Smooth muscle cell (in vitro differentiated cells): ENCODE results near the gene SERPINB1. TPM values are rescaled to one million over a fixed set of nuclear protein-coding genes. Genes with fewer than 3 reads are reported as not detected.

ENCODE experiments used
- DNase-seq: peaks from one replicate; lab custom pipeline; 2025; ENCODE audit not compliant: unreplicated experiment; lab: John Stamatoyannopoulos, UW
- H2AFZ ChIP-seq: fragments of 200-600 bp; sonication (generic); 2 replicates; pipeline ENCODE4 v1.6.0; 2016; ENCODE audit warnings: antibody characterized with exemption, low read depth, mild to moderate bottlenecking
- H3F3A ChIP-seq: fragments of 200-600 bp; sonication (generic); 2 replicates; pipeline ENCODE4 v1.6.0; 2017; ENCODE audit warnings: antibody characterized with exemption, low read depth
- H3K27ac ChIP-seq: fragments of 200-600 bp; sonication (generic); 2 replicates; pipeline ENCODE4 v1.5.1; 2016; ENCODE audit warnings: low read depth, mild to moderate bottlenecking
- H3K27me3 ChIP-seq: fragments of 200-600 bp; sonication (generic); 2 replicates; pipeline ENCODE4 v1.6.1; 2016; ENCODE audit warnings: low read depth, mild to moderate bottlenecking
- H3K36me3 ChIP-seq: fragments of 200-600 bp; sonication (generic); 2 replicates; pipeline ENCODE4 v1.5.1; 2016; ENCODE audit warnings: low read depth
- H3K4me1 ChIP-seq: fragments of 200-600 bp; sonication (generic); 2 replicates; pipeline ENCODE4 v1.5.1; 2016; ENCODE audit warnings: low read depth
- H3K4me2 ChIP-seq: fragments of 200-600 bp; sonication (generic); 2 replicates; pipeline ENCODE4 v1.6.0; 2016; ENCODE audit warnings: mild to moderate bottlenecking
- H3K4me3 ChIP-seq: fragments of 200-600 bp; sonication (generic); 2 replicates; pipeline ENCODE4 v1.5.1; 2016; ENCODE audit warnings: mild to moderate bottlenecking
- H3K79me2 ChIP-seq: fragments of 200-600 bp; sonication (generic); 2 replicates; pipeline ENCODE4 v1.6.0; 2016; ENCODE audit warnings: low read depth, mild to moderate bottlenecking
- H3K9ac ChIP-seq: fragments of 200-600 bp; sonication (generic); 2 replicates; pipeline ENCODE4 v1.6.0; 2016; ENCODE audit warnings: low read depth
- H3K9me3 ChIP-seq: fragments of 200-600 bp; sonication (generic); replicated peaks from 2 replicates; pipeline ENCODE4 v1.5.1; 2016; ENCODE audit warnings: low read depth
- H4K20me1 ChIP-seq: fragments of 200-600 bp; sonication (generic); 2 replicates; pipeline ENCODE4 v1.6.0; 2016; ENCODE audit warnings: low read depth
- WGBS: methylation state at CpG from one replicate; pipeline ENCODE4 v1.1.7; 2016; ENCODE audit warnings: low lambda C conversion rate; 5-methylcytosine and 5-hydroxymethylcytosine counted together
- polyA plus RNA-seq: library from polyadenylated mRNA; unstranded; fragments of >200 nt; fragmentation: Nextera tagmentation; extraction: Ambion mirVana; gene quantifications from 2 replicates; pipeline ENCODE4 v1.2.1, GENCODE V29; 2016
- total RNA-seq: library from RNA; depleted of rRNA; stranded (reverse); fragments of >200 nt; gene quantifications from 2 replicates; pipeline ENCODE4 v1.2.3, GENCODE V29; 2014
- TF ChIP-seq, protein P1 (sequence below): fragments of 200-600 bp; sonication (generic); IDR thresholded peaks from 2 replicates; pipeline ENCODE4 v1.5.1; 2017; ENCODE audit warnings: borderline replicate concordance, mild to moderate bottlenecking, antibody characterized with exemption; ENCODE audit not compliant: insufficient read depth, poor library complexity, severe bottlenecking

Gene SERPINB1
- total and polyA plus RNA-seq, 2 experiments from 2014 or later: 10.5 to 17.7 TPM

GRCh38 chr6:2877960-2878359, 36.3 kb upstream of the SERPINB1 start:
- Histone ChIP-seq H3K36me3 (no peaks in the 10 kb centered on the region), H3K9ac (no peak overlapping the region), H3K79me2 (no peaks in the 10 kb centered on the region), H3K4me3 (no peak overlapping the region), H3F3A (no peaks in the 10 kb centered on the region), H3K4me1 (peaks cover 13% of the 10 kb centered on the region), H3K27me3 (no peaks in the 10 kb centered on the region), H3K27ac (no peak overlapping the region), H2AFZ (no peak overlapping the region), H4K20me1 (no peaks in the 10 kb centered on the region), H3K9me3 (no peaks in the 10 kb centered on the region), H3K4me2 (no peak overlapping the region)
- WGBS: 82% methylated on average over 2 of the region's 2 CpGs
- DNase-seq: no peak
- TF ChIP-seq, protein P1, sequence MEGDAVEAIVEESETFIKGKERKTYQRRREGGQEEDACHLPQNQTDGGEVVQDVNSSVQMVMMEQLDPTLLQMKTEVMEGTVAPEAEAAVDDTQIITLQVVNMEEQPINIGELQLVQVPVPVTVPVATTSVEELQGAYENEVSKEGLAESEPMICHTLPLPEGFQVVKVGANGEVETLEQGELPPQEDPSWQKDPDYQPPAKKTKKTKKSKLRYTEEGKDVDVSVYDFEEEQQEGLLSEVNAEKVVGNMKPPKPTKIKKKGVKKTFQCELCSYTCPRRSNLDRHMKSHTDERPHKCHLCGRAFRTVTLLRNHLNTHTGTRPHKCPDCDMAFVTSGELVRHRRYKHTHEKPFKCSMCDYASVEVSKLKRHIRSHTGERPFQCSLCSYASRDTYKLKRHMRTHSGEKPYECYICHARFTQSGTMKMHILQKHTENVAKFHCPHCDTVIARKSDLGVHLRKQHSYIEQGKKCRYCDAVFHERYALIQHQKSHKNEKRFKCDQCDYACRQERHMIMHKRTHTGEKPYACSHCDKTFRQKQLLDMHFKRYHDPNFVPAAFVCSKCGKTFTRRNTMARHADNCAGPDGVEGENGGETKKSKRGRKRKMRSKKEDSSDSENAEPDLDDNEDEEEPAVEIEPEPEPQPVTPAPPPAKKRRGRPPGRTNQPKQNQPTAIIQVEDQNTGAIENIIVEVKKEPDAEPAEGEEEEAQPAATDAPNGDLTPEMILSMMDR: no peak

GRCh38 chr6:2877057-2877882, 35.6 kb upstream of the SERPINB1 start:
- H3K27me3 ChIP-seq: no peaks in the 10 kb centered on the region
- H3K4me2 ChIP-seq: peak overlapping the region; percentile 98
- H3K4me1 ChIP-seq: peaks cover 13% of the 10 kb centered on the region
- H3K4me3 ChIP-seq: no peak overlapping the region
- no peaks in the 10 kb centered on the region for H3K9me3 ChIP-seq
- 52% methylated on average over 13 of the region's 13 CpGs for WGBS
- no peaks in the 10 kb centered on the region for H3K36me3 ChIP-seq
- H2AFZ ChIP-seq: peak overlapping the region; percentile 71
- H3K27ac ChIP-seq: peak overlapping the region; percentile 46
- no peaks in the 10 kb centered on the region for H3K79me2 ChIP-seq
- DNase-seq: no peak
- no peaks in the 10 kb centered on the region for H4K20me1 ChIP-seq
- TF ChIP-seq, protein P1: no peak
- H3K9ac ChIP-seq: no peak overlapping the region
- no peaks in the 10 kb centered on the region for H3F3A ChIP-seq

DNA sequence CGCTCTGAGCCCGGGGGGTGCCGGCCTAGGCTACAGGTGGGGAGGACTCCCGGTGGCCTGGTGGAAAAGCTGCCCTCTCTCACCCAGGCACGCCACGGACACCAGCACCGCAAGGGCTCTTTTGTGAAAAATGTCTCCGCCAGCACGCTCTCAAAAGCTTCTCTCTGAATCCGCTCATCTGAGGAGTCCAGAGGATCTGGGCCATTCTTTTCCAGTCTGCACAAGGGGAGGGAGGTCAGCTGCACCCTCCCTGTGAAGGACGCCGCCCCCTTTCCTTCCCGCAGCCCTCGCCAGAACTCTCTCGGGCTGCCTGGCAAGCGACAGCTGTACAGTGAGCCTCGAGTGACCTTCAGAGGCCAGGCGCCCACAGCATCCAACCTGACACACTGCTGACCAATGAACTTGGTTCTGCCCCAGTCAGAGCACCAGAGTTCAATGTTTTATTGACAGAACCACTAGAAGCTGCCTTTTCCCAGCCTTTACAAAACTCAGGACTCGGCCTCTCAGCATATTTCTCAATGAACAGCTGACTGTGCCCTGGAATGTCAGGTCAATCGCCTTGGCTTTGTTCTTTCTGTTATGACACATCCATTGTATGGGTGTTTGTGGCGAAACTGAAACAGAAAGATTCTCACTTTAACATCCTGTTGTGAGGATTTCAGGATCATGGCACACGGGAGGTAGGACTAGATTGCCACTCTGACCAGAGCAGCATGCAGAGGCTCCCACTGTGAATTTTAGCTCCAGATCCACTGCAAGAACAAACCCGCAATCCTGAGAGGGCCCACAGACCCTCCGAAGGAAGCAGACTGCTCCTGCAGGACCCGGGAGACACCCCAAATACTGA, 34.8 kb upstream of the SERPINB1 start:
- Histone ChIP-seq H3F3A (no peaks in the 10 kb centered on the region), H3K27ac (peak overlapping the region; percentile 46), H4K20me1 (no peaks in the 10 kb centered on the region), H3K4me3 (peak overlapping the region; percentile 76), H3K9me3 (no peaks in the 10 kb centered on the region), H3K4me2 (peak overlapping the region; percentile 98), H3K79me2 (no peaks in the 10 kb centered on the region), H3K36me3 (no peaks in the 10 kb centered on the region), H2AFZ (peak overlapping the region; percentile 71), H3K9ac (no peak overlapping the region), H3K27me3 (no peaks in the 10 kb centered on the region), H3K4me1 (peaks cover 13% of the 10 kb centered on the region)
- no peak for DNase-seq
- TF ChIP-seq, protein P1: no peak
- WGBS: 21% methylated on average over 22 of the region's 25 CpGs
